HEK293 (cell line): ENCODE data around the gene ELL.
"Not testable (repeated sequence)": the region's sequence is repeated elsewhere in the genome, so short reads cannot be mapped to it uniquely, and the experiment has no call there.

Source experiments
- CTCF ChIA-PET: fragments of 350-600 bp; formaldehyde crosslinking; extraction: SDS; loops from one replicate; lab custom pipeline; 2021; ENCODE audit warnings: antibody characterized with exemption; lab: Yijun Ruan, JAX
- POLR2A ChIA-PET: fragments of 300-600 bp; formaldehyde crosslinking; extraction: SDS; loops from one replicate; lab custom pipeline; 2020; ENCODE audit warnings: antibody characterized with exemption, inconsistent platforms; lab: Yijun Ruan, JAX
- H3K27ac ChIP-seq: fragments of 200-500 bp; sonication (Bioruptor generic); 2 replicates; pipeline ENCODE4 v1.5.1; 2014; ENCODE audit warnings: low read depth, low read length, control low read depth, inconsistent platforms; ENCODE audit errors: extremely low read depth
- H3K36me3 ChIP-seq, 2 experiments: fragments of 200-500 bp in 1 of 2; sonication (Bioruptor generic) in 1 of 2; 1 replicate in 1 of 2; 2 replicates in 1 of 2; pipeline ENCODE4 v1.5.1; 2014 to 2017; ENCODE audit warnings: inconsistent platforms in 2 of 2, low read length in 2 of 2; ENCODE audit not compliant: control insufficient read depth in 2 of 2, insufficient read depth in 1 of 2
- H3K4me1 ChIP-seq: fragments of 200-500 bp; sonication (Bioruptor generic); 2 replicates; pipeline ENCODE4 v1.5.1; 2014; ENCODE audit warnings: mild to moderate bottlenecking, low read length, inconsistent platforms; ENCODE audit not compliant: control insufficient read depth, insufficient read depth
- H3K4me3 ChIP-seq: 2 replicates; pipeline ENCODE4 v1.5.1; 2011; ENCODE audit warnings: low read depth, mild to moderate bottlenecking, control low read depth, low read length, moderate library complexity
- H3K9me3 ChIP-seq: fragments of 200-500 bp; sonication (Bioruptor generic); 2 replicates; pipeline ENCODE4 v1.5.1; 2014; ENCODE audit warnings: low read depth, low read length, inconsistent platforms; ENCODE audit not compliant: control insufficient read depth, insufficient read depth
- CTCF ChIP-seq: fragments of 450-650 bp; formaldehyde crosslinking; IDR thresholded peaks from 2 replicates; pipeline ENCODE4 v1.5.1; 2016; ENCODE audit warnings: missing biosample characterization, missing genetic modification characterization
- YY1 ChIP-seq: fragments of 450-650 bp; formaldehyde crosslinking; IDR thresholded peaks from 2 replicates; pipeline ENCODE4 v1.5.1; 2018; ENCODE audit warnings: missing biosample characterization, missing genetic modification characterization
- ZNF248 ChIP-seq: fragments of 450-650 bp; formaldehyde crosslinking; IDR thresholded peaks from 2 replicates; pipeline ENCODE4 v1.5.1; 2017; ENCODE audit warnings: missing biosample characterization, missing genetic modification characterization
- ZNF274 ChIP-seq, 2 experiments: fragments of 200-500 bp in 1 of 2; fragments of 450-650 bp in 1 of 2; sonication (Bioruptor generic) in 1 of 2; formaldehyde crosslinking in 1 of 2; IDR thresholded peaks; 2 replicates each; pipeline versions ENCODE4 v1.5.1 to v1.6.1; 2014 to 2016; ENCODE audit warnings: borderline replicate concordance in 1 of 2, inconsistent platforms in 1 of 2, low read length in 1 of 2, missing biosample characterization in 1 of 2, missing genetic modification characterization in 1 of 2
- ZNF449 ChIP-seq: fragments of 450-650 bp; formaldehyde crosslinking; IDR thresholded peaks from 2 replicates; pipeline ENCODE4 v1.5.1; 2017; ENCODE audit warnings: missing biosample characterization, mild to moderate bottlenecking, missing genetic modification characterization, moderate library complexity
- ZNF501 ChIP-seq: fragments of 450-650 bp; formaldehyde crosslinking; IDR thresholded peaks from 2 replicates; pipeline ENCODE4 v1.5.1; 2016; ENCODE audit warnings: missing biosample characterization, missing genetic modification characterization
- ZNF580 ChIP-seq: fragments of 450-650 bp; formaldehyde crosslinking; IDR thresholded peaks from 2 replicates; pipeline ENCODE4 v1.5.1; 2016; ENCODE audit warnings: missing biosample characterization, missing genetic modification characterization
- ZNF621 ChIP-seq: fragments of 450-650 bp; formaldehyde crosslinking; IDR thresholded peaks from 2 replicates; pipeline ENCODE4 v1.5.1; 2017; ENCODE audit warnings: missing biosample characterization, missing genetic modification characterization
- ZNF623 ChIP-seq: fragments of 450-650 bp; formaldehyde crosslinking; IDR thresholded peaks from 2 replicates; pipeline ENCODE4 v1.5.1; 2016; ENCODE audit warnings: missing biosample characterization, missing genetic modification characterization
- ZNF645 ChIP-seq: fragments of 450-650 bp; formaldehyde crosslinking; IDR thresholded peaks from 2 replicates; pipeline ENCODE4; 2016; ENCODE audit warnings: missing biosample characterization, missing genetic modification characterization
- ZNF660 ChIP-seq: fragments of 450-650 bp; IDR thresholded peaks from 2 replicates; pipeline ENCODE4 v1.5.1; 2018; ENCODE audit warnings: missing biosample characterization, mild to moderate bottlenecking, missing genetic modification characterization
- ZNF830 ChIP-seq: fragments of 450-650 bp; IDR thresholded peaks from 2 replicates; pipeline ENCODE4 v1.5.0; 2018; ENCODE audit warnings: missing biosample characterization, missing genetic modification characterization, low read depth, mild to moderate bottlenecking, moderate library complexity

The ELL gene

GRCh38 chr19:18406749-18407148 is 115.1 kb downstream of the ELL start:
- no peak for TF ChIP-seq ZNF501
- POLR2A ChIA-PET: no interaction called here
- no peaks in the 10 kb centered on the region for H3K9me3 ChIP-seq
- H3K4me3 ChIP-seq: no peak overlapping the region
- H3K36me3 ChIP-seq: no peaks in the 10 kb centered on the region
- H3K27ac ChIP-seq: no peak overlapping the region
- no peaks in the 10 kb centered on the region for H3K4me1 ChIP-seq
- CTCF ChIA-PET: interaction anchor here (1.1 to 2.7 kb wide), 6 partner anchors 16 to 127 kb away, joined by 4 to 14 read pairs (median 6); no protein-coding TSS in a partner anchor

GRCh38 chr19:18405754-18406153 is 116.1 kb downstream of the ELL start:
- CTCF ChIA-PET: interaction anchor here (1.1 to 2.7 kb wide), 5 partner anchors 15 to 126 kb away, joined by 4 to 14 read pairs (median 6); no protein-coding TSS in a partner anchor
- not testable (repeated sequence) for H3K4me3 ChIP-seq, H3K4me1 ChIP-seq, H3K9me3 ChIP-seq, H3K36me3 ChIP-seq, H3K27ac ChIP-seq
- POLR2A ChIA-PET: interaction anchor here (0.7 kb wide), 1 partner anchor 26 kb away, joined by 4 read pairs; no protein-coding TSS in a partner anchor

GRCh38 chr19:18402455-18403248 is 119.2 kb downstream of the ELL start:
- POLR2A ChIA-PET, H3K4me1 ChIP-seq, H3K9me3 ChIP-seq, H3K27ac ChIP-seq, H3K4me3 ChIP-seq, H3K36me3 ChIP-seq: not testable (repeated sequence)
- CTCF ChIA-PET: interaction anchor here (0.6 to 8.5 kb wide), 7 partner anchors 8 to 123 kb away, joined by 3 to 68 read pairs (median 4); partner anchors contain the start of gene GDF15

GRCh38 chr19:18401580-18402112 is 120.2 kb downstream of the ELL start:
- Histone ChIP-seq H3K9me3 (no peaks in the 10 kb centered on the region), H3K4me1 (no peaks in the 10 kb centered on the region), H3K36me3 (no peaks in the 10 kb centered on the region)
- POLR2A ChIA-PET: interaction anchor here (0.6 to 1.1 kb wide), 2 partner anchors 120 to 122 kb away, joined by 3 read pairs; partner anchors contain the start of gene JUND
- TF ChIP-seq ZNF830 (no peak), CTCF (tag by site-specific recombination) (peak; percentile 56; the same call in 1 of the 2 replicates), ZNF660 (tag by site-specific recombination) (0 out of 2 replicates have a peak, but pooled peaks have one; percentile 49), ZNF580 (tag by site-specific recombination) (peak; percentile 59; the same call in 1 of the 2 replicates), ZNF449 (tag by site-specific recombination) (peak; percentile 80), ZNF274 (IDR thresholded peaks at IDR 0.05; ENCODE audit: low read length) (no peak), ZNF274 (tag by site-specific recombination; IDR thresholded peaks at IDR 0.05; ENCODE audit: borderline replicate concordance) (no peak), ZNF645 (tag by site-specific recombination) (no peak), ZNF621 (no peak), YY1 (tag by site-specific recombination) (no peak), ZNF248 (tag by site-specific recombination) (no peak), ZNF623 (tag by site-specific recombination) (peak; percentile 99)
- TF ChIP-seq, all 188 proteins: peak for 5
- no peak overlapping the region for H3K27ac ChIP-seq
- CTCF ChIA-PET: interaction anchor here (0.7 to 8.5 kb wide), 10 partner anchors 9 to 541 kb away, joined by 3 to 68 read pairs (median 5); partner anchors contain the start of gene GDF15
- no peak overlapping the region for H3K4me3 ChIP-seq
